Measurements from ENCODE around the gene GRID1.

Gene GRID1

GRCh38 chr10:85623342-85623741, 743.3 kb downstream of the GRID1 start:
- no peak for TF ChIP-seq CTCF (IDR thresholded peaks at IDR 0.05; ENCODE audit: insufficient read depth, low read depth, low read length, missing control alignments)
- no peak for DNase-seq (ENCODE audit: low read depth)
- H3K4me3 ChIP-seq (ENCODE audit: low read length) = no peak overlapping the region

GRCh38 chr10:85622425-85622824, 744.2 kb downstream of the GRID1 start:
- no peak overlapping the region for H3K4me3 ChIP-seq (ENCODE audit: low read length)
- DNase-seq (ENCODE audit: low read depth) = no peak
- TF ChIP-seq CTCF (IDR thresholded peaks at IDR 0.05; ENCODE audit: insufficient read depth, low read depth, low read length, missing control alignments) = no peak

GRCh38 chr10:85621562-85621961, 745.0 kb downstream of the GRID1 start:
- no peak for TF ChIP-seq CTCF (IDR thresholded peaks at IDR 0.05; ENCODE audit: insufficient read depth, low read depth, low read length, missing control alignments)
- no peak overlapping the region for H3K4me3 ChIP-seq (ENCODE audit: low read length)
- no peak for DNase-seq (ENCODE audit: low read depth)

DNA sequence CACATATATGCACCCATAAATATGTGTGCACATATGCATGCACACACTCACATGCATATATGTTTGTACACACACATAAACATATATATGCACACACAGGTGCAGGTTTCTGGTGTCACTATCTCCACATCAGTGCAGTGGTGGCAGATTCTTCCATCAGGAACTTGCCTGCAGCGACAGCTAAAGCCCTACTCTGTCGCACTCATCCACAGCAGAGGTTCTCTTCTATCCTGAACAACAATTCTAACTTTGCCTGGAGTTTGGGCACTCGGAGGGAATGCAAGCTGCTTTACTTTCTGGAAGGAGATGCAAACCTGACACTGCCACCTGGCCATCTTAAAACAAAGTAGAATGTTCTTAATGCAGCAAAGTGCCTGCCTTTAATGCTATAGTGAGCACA, 745.8 kb downstream of the GRID1 start:
- no peak overlapping the region for H3K4me3 ChIP-seq (ENCODE audit: low read length)
- no peak for TF ChIP-seq CTCF (IDR thresholded peaks at IDR 0.05; ENCODE audit: insufficient read depth, low read depth, low read length, missing control alignments)
- DNase-seq (ENCODE audit: low read depth) = no peak

DNA sequence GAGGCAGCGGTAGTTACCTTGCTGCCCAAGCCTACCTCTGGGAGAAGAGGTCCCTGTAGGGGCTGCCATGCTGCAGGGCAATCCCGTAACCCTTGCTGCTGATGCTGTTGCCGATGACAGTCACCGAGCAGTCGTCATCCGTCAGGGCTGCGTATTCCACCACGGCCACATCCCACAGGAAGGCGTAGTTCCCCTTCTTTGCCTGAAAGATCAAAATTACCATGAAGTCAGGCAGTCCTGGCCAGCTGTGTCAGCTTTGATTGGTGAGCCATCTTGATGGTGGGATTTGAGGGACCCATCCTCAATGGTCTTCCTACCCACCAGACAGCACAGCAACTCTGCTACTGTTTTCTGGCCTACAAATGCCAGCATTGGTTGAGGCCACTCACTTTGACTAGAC, 746.8 kb downstream of the GRID1 start:
- H3K4me3 ChIP-seq (ENCODE audit: low read length) = no peak overlapping the region
- no peak for DNase-seq (ENCODE audit: low read depth)
- no peak for TF ChIP-seq CTCF (IDR thresholded peaks at IDR 0.05; ENCODE audit: insufficient read depth, low read depth, low read length, missing control alignments)

DNA sequence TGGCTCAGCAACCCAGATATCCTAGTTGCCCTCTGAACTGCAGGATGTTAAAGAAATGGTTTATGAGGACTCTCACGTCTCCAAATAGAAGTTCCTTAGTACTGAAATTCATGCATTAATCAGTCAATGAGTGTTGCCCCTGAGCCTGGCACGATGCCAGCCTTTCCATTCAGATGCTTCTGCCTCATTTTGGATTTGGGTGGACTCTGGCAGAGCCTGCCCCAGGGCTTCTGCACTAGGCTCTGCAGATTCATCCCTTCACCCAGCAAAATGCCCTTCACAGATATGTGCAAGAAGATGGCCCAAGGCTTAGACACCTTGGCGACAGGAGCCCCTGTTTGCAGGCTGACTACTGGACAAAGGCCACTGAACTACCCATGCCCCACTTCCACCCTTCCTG, 747.8 kb downstream of the GRID1 start:
- no peak overlapping the region for H3K4me3 ChIP-seq (ENCODE audit: low read length)
- TF ChIP-seq CTCF (IDR thresholded peaks at IDR 0.05; ENCODE audit: insufficient read depth, low read depth, low read length, missing control alignments) = no peak
- no peak for DNase-seq (ENCODE audit: low read depth)

- no peak overlapping the region for H3K4me3 ChIP-seq (ENCODE audit: low read length)
- no peak for DNase-seq (ENCODE audit: low read depth)
- no peak for TF ChIP-seq CTCF (IDR thresholded peaks at IDR 0.05; ENCODE audit: insufficient read depth, low read depth, low read length, missing control alignments)
These were observed 748.6 kb downstream of the GRID1 start for GRCh38 chr10:85617751-85618546.
